ENCODE results near the gene NEK4. TPM values are rescaled to one million over a fixed set of nuclear protein-coding genes. Genes with fewer than 3 reads are reported as not detected.

NEK4 gene
- total and polyA plus RNA-seq, 2 of the 13 experiments (the other 11 are each of a cell fraction or from before 2014, with no cell fraction given), result 16.5 to 38.0 TPM

DNA sequence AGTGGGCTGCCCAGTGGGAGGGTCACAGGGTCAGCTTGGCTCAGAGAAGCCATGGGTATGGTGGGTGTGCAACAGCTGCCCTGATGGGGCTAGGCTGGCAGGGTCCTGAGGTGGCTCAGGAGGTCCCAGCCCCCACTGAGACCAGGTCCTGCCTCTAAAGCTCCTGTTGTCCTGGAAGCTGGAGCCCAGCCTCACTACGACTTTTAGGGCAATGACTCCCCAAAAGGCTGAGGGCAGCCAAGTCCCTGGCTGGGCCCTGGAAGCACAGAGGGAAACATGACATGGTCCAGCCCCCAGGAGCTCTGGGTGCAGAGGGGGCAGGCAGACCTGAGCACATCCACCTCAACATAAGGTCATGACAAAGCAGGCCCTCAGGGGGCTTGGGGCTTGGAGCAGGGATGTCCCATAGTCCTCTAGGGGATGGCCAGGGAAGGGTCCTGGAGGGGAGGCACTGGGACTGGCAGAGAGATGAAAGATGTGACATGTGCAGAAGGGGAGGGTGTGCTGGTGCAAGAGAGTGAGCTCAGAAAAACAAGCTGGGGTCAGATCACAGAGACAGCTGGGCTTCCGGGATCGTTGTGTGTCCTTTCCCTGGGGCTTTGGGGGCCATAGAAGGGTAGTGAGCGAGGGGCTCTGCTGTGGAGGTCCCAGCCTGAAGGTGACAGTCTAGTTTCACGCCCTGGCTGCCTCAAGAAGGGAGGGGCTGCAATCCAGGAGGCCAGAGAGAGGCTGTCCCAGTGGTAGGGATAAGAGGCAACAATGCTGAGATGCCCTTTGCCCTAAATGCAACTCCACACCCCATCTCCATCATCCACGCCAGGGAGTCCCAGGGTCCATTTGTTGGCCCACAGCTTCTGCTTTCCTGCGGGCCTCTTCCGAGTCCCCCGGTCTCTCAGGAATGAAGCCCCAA, 23.2 kb upstream of the NEK4 start (continued):
- TF ChIP-seq CEBPZ (IDR thresholded peaks at IDR 0.05; ENCODE audit: low read length) (no peak), ZEB1 (IDR thresholded peaks at IDR 0.05; ENCODE audit: insufficient replicate concordance, low read depth) (peak; percentile 19), FOXO4 (CRISPR knock-in tag; conservative IDR thresholded peaks at IDR 0.05) (no peak), PTBP1 (IDR thresholded peaks at IDR 0.05; ENCODE audit: low read depth, low read length, poor library complexity, severe bottlenecking) (no peak), ATF5 (CRISPR knock-in tag; IDR thresholded peaks at IDR 0.05; ENCODE audit: low read depth) (no peak), ZNF570 (CRISPR knock-in tag; IDR thresholded peaks at IDR 0.05; ENCODE audit: borderline replicate concordance) (no peak), PAF1 (CRISPR knock-in tag; IDR thresholded peaks at IDR 0.05) (no peak), ZBTB38 (CRISPR knock-in tag; IDR thresholded peaks at IDR 0.05) (no peak), GPBP1L1 (CRISPR knock-in tag; IDR thresholded peaks at IDR 0.05) (no peak), KLF9 (CRISPR knock-in tag; IDR thresholded peaks at IDR 0.05; ENCODE audit: low read depth) (no peak), PRMT3 (CRISPR knock-in tag; IDR thresholded peaks at IDR 0.05; ENCODE audit: borderline replicate concordance, low read depth) (no peak), ZNF678 (CRISPR knock-in tag; IDR thresholded peaks at IDR 0.05) (0 out of 2 replicates have a peak, but pooled peaks have one; percentile 19), SOX13 (IDR thresholded peaks at IDR 0.05) (no peak), SOX13 (CRISPR knock-in tag; conservative IDR thresholded peaks at IDR 0.05 in 1 of 2, IDR thresholded peaks at IDR 0.05 in 1 of 2) (no peak), ATM (IDR thresholded peaks at IDR 0.05; ENCODE audit: borderline replicate concordance) (no peak), HMG20A (CRISPR knock-in tag; IDR thresholded peaks at IDR 0.05; ENCODE audit: borderline replicate concordance) (no peak)
- TF ChIP-seq, protein P1, sequence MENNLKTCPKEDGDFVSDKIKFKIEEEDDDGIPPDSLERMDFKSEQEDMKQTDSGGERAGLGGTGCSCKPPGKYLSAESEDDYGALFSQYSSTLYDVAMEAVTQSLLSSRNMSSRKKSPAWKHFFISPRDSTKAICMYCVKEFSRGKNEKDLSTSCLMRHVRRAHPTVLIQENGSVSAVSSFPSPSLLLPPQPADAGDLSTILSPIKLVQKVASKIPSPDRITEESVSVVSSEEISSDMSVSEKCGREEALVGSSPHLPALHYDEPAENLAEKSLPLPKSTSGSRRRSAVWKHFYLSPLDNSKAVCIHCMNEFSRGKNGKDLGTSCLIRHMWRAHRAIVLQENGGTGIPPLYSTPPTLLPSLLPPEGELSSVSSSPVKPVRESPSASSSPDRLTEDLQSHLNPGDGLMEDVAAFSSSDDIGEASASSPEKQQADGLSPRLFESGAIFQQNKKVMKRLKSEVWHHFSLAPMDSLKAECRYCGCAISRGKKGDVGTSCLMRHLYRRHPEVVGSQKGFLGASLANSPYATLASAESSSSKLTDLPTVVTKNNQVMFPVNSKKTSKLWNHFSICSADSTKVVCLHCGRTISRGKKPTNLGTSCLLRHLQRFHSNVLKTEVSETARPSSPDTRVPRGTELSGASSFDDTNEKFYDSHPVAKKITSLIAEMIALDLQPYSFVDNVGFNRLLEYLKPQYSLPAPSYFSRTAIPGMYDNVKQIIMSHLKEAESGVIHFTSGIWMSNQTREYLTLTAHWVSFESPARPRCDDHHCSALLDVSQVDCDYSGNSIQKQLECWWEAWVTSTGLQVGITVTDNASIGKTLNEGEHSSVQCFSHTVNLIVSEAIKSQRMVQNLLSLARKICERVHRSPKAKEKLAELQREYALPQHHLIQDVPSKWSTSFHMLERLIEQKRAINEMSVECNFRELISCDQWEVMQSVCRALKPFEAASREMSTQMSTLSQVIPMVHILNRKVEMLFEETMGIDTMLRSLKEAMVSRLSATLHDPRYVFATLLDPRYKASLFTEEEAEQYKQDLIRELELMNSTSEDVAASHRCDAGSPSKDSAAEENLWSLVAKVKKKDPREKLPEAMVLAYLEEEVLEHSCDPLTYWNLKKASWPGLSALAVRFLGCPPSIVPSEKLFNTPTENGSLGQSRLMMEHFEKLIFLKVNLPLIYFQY (CRISPR knock-in tag; IDR thresholded peaks at IDR 0.05; ENCODE audit: borderline replicate concordance), result no peak

Data from HepG2 (cell line).